ENCODE results near the gene BRMS1. TPM values are rescaled to one million over a fixed set of nuclear protein-coding genes. Genes with fewer than 3 reads are reported as not detected.

BRMS1 gene
- total RNA-seq, 1 experiment from 2014 or later, result 48.1 TPM

GRCh38 chr11:66310324-66310723, 34.6 kb downstream of the BRMS1 start:
- no peaks in the 10 kb centered on the region for H3K9me3 Mint-ChIP-seq (ENCODE audit: low read depth, unreplicated experiment)
- CTCF ChIA-PET, result interaction anchor here (0.6 kb wide), 1 partner anchor 80 kb away, joined by 3 read pairs; no protein-coding TSS in a partner anchor
- intact Hi-C loops (cut with micrococcal nuclease; ENCODE audit: unreplicated experiment), result loop anchor here (2.0 kb wide), 1 partner anchor 78 kb away; no protein-coding TSS in a partner anchor
- no peak overlapping the region for H3K4me3 Mint-ChIP-seq (ENCODE audit: low read depth, unreplicated experiment)
- peaks cover 41% of the 10 kb centered on the region for H3K27me3 Mint-ChIP-seq (ENCODE audit: unreplicated experiment)
- peaks cover 24% of the 10 kb centered on the region for H3K36me3 Mint-ChIP-seq (ENCODE audit: insufficient read depth, unreplicated experiment)
- no peak overlapping the region for H3K27ac Mint-ChIP-seq (ENCODE audit: unreplicated experiment)
- no TSS peak for BruUV-seq (replicated peaks)
- peaks cover 9% of the 10 kb centered on the region for H3K4me1 Mint-ChIP-seq (ENCODE audit: low read depth, unreplicated experiment)
- DNase-seq, result no peak
- TF ChIP-seq, protein P1, sequence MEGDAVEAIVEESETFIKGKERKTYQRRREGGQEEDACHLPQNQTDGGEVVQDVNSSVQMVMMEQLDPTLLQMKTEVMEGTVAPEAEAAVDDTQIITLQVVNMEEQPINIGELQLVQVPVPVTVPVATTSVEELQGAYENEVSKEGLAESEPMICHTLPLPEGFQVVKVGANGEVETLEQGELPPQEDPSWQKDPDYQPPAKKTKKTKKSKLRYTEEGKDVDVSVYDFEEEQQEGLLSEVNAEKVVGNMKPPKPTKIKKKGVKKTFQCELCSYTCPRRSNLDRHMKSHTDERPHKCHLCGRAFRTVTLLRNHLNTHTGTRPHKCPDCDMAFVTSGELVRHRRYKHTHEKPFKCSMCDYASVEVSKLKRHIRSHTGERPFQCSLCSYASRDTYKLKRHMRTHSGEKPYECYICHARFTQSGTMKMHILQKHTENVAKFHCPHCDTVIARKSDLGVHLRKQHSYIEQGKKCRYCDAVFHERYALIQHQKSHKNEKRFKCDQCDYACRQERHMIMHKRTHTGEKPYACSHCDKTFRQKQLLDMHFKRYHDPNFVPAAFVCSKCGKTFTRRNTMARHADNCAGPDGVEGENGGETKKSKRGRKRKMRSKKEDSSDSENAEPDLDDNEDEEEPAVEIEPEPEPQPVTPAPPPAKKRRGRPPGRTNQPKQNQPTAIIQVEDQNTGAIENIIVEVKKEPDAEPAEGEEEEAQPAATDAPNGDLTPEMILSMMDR (IDR thresholded peaks at IDR 0.05; ENCODE audit: unreplicated experiment), result no peak

GRCh38 chr11:66309475-66309874, 35.4 kb downstream of the BRMS1 start:
- Mint-ChIP-seq H3K9me3 (ENCODE audit: low read depth, unreplicated experiment) (no peaks in the 10 kb centered on the region), H3K4me3 (ENCODE audit: low read depth, unreplicated experiment) (no peak overlapping the region), H3K4me1 (ENCODE audit: low read depth, unreplicated experiment) (peaks cover 9% of the 10 kb centered on the region), H3K36me3 (ENCODE audit: insufficient read depth, unreplicated experiment) (peaks cover 19% of the 10 kb centered on the region), H3K27me3 (ENCODE audit: unreplicated experiment) (peaks cover 32% of the 10 kb centered on the region), H3K27ac (ENCODE audit: unreplicated experiment) (no peak overlapping the region)
- intact Hi-C loops (cut with micrococcal nuclease; ENCODE audit: unreplicated experiment), result no loop called here
- BruUV-seq (replicated peaks), result no TSS peak
- CTCF ChIA-PET, result no interaction called here
- TF ChIP-seq, protein P1 (IDR thresholded peaks at IDR 0.05; ENCODE audit: unreplicated experiment), result no peak
- no peak for DNase-seq

DNA sequence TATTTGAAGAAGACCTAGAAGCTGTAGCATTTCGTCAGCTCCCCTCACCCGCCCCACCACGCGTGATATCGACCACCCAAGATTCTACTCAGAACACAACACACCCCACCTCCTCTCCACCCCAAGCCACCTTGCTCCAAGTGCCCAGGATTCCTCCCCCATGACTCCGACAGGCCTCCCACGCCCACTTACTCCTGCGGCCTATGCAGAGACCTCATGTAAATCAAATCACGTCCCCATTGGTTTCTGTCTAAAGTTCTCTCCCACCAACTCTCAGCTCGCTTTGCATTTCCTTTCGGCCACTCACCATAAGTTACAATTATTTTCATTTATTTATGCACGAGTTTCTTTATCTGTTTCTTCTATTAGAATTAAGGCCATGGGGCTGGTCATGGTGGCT, 42.2 kb downstream of the BRMS1 start:
- H3K36me3 Mint-ChIP-seq (ENCODE audit: insufficient read depth, unreplicated experiment), result no peaks in the 10 kb centered on the region
- H3K27ac Mint-ChIP-seq (ENCODE audit: unreplicated experiment), result no peak overlapping the region
- DNase-seq, result no peak
- TF ChIP-seq, protein P1 (IDR thresholded peaks at IDR 0.05; ENCODE audit: unreplicated experiment), result no peak
- peaks cover 10% of the 10 kb centered on the region for H3K27me3 Mint-ChIP-seq (ENCODE audit: unreplicated experiment)
- CTCF ChIA-PET, result interaction anchor here (1.5 kb wide), 1 partner anchor 10 kb away, joined by 5 read pairs; no protein-coding TSS in a partner anchor
- H3K9me3 Mint-ChIP-seq (ENCODE audit: low read depth, unreplicated experiment), result no peaks in the 10 kb centered on the region
- BruUV-seq (replicated peaks), result no TSS peak
- intact Hi-C loops (cut with micrococcal nuclease; ENCODE audit: unreplicated experiment), result no loop called here
- no peak overlapping the region for H3K4me3 Mint-ChIP-seq (ENCODE audit: low read depth, unreplicated experiment)
- H3K4me1 Mint-ChIP-seq (ENCODE audit: low read depth, unreplicated experiment), result no peaks in the 10 kb centered on the region

DNA sequence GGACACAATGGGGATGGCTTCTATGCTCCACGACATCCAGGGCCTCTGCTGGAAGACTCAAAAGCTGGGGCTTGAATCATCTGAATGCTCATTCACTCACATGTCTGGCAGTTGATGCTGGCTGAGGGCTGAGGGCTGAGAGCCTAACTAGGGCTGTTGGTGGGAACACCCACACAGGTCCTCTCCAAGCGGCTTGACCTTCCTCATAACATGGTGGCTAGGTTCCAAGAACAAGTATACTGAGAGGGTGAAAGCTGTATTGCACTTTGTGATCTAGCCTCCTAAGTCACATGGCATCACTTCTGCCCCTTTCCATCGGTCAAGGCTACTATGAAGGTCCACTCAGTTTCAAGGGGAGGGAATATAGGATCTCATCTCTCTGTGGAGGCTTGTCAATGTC, 45.7 kb downstream of the BRMS1 start:
- Mint-ChIP-seq H3K27ac (ENCODE audit: unreplicated experiment) (no peak overlapping the region), H3K4me3 (ENCODE audit: low read depth, unreplicated experiment) (no peak overlapping the region), H3K9me3 (ENCODE audit: low read depth, unreplicated experiment) (no peaks in the 10 kb centered on the region), H3K27me3 (ENCODE audit: unreplicated experiment) (peaks cover 23% of the 10 kb centered on the region), H3K4me1 (ENCODE audit: low read depth, unreplicated experiment) (no peaks in the 10 kb centered on the region), H3K36me3 (ENCODE audit: insufficient read depth, unreplicated experiment) (no peaks in the 10 kb centered on the region)
- DNase-seq, result no peak
- intact Hi-C loops (cut with micrococcal nuclease; ENCODE audit: unreplicated experiment), result no loop called here
- BruUV-seq (replicated peaks), result no TSS peak
- TF ChIP-seq, protein P1 (IDR thresholded peaks at IDR 0.05; ENCODE audit: unreplicated experiment), result no peak
- CTCF ChIA-PET, result interaction anchor here (0.6 kb wide), 1 partner anchor 31 kb away, joined by 9 read pairs; no protein-coding TSS in a partner anchor

Data from Calu3 (cell line).